ENCODE measurements around the gene UBQLN1.

UBQLN1 gene

DNA sequence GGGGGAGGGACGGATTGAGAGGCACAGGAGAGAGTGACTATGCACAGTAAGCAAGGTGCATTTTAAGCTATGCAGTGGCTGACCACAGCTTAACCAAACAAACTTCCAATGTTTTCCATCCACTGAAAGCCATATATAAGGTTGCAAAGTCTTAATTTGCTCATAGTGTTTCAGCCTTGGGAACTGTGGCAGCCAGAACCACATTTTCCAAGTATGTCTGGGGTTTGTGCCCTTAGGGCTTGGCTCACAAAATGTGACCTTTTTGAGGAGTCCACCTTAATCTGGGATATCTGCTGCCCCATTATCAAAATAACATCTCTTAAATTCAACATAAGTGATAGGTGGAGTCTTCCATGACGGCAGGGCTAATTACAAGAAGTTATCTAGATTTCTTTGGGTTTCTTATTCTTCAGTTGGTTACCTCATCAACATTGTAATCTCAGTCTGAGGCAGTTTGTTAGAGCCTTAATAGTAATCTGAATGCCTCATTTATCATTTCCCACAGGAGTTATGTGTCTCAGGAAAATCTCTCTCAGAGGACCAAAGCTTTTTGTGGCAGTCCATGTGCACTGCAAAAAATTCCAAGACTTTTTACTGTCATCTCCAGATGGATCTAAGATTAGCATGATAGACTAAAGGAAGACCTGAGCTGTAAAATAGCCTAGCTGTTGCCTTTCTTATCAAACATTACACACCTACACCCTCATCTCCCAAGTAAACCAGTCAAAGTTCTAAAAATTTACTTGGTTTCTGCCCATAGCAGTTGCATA is 15.2 kb upstream of the UBQLN1 start:
- TF ChIP-seq EZH2 (IDR thresholded peaks at IDR 0.05; ENCODE audit: borderline replicate concordance, low read length): no peak
- TF ChIP-seq, protein P1, sequence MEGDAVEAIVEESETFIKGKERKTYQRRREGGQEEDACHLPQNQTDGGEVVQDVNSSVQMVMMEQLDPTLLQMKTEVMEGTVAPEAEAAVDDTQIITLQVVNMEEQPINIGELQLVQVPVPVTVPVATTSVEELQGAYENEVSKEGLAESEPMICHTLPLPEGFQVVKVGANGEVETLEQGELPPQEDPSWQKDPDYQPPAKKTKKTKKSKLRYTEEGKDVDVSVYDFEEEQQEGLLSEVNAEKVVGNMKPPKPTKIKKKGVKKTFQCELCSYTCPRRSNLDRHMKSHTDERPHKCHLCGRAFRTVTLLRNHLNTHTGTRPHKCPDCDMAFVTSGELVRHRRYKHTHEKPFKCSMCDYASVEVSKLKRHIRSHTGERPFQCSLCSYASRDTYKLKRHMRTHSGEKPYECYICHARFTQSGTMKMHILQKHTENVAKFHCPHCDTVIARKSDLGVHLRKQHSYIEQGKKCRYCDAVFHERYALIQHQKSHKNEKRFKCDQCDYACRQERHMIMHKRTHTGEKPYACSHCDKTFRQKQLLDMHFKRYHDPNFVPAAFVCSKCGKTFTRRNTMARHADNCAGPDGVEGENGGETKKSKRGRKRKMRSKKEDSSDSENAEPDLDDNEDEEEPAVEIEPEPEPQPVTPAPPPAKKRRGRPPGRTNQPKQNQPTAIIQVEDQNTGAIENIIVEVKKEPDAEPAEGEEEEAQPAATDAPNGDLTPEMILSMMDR (IDR thresholded peaks at IDR 0.05; ENCODE audit: low read length): no peak
- H2AFZ ChIP-seq (ENCODE audit: low read length): no peak overlapping the region
- no peaks in the 10 kb centered on the region for H3K79me2 ChIP-seq (ENCODE audit: insufficient read depth, low read length)
- no peak overlapping the region for H3K4me3 ChIP-seq (ENCODE audit: low read depth, low read length, poor library complexity, severe bottlenecking)
- H3K27me3 ChIP-seq (ENCODE audit: insufficient read depth, low read length): no peaks in the 10 kb centered on the region
- no peaks in the 10 kb centered on the region for H4K20me1 ChIP-seq (ENCODE audit: insufficient read depth, low read length)
- H3K27ac ChIP-seq (ENCODE audit: low read depth, low read length, poor library complexity, severe bottlenecking): no peak overlapping the region
- H3K9me3 ChIP-seq (ENCODE audit: low read length): 0 out of 2 replicates have a peak, but pooled peaks cover 3% of the 10 kb centered on the region
- H3K9me2 ChIP-seq (ENCODE audit: low read depth, low read length): no peaks in the 10 kb centered on the region
- no peak overlapping the region for H3K9ac ChIP-seq (ENCODE audit: low read length)
- no peaks in the 10 kb centered on the region for H3K4me1 ChIP-seq (ENCODE audit: insufficient read depth, low read length, severe bottlenecking)
- H3F3A ChIP-seq (ENCODE audit: insufficient read depth, low read length): no peaks in the 10 kb centered on the region
- no peaks in the 10 kb centered on the region for H3K36me3 ChIP-seq (ENCODE audit: insufficient read depth, low read length)
- H3K4me2 ChIP-seq (ENCODE audit: low read length): no peak overlapping the region

DNA sequence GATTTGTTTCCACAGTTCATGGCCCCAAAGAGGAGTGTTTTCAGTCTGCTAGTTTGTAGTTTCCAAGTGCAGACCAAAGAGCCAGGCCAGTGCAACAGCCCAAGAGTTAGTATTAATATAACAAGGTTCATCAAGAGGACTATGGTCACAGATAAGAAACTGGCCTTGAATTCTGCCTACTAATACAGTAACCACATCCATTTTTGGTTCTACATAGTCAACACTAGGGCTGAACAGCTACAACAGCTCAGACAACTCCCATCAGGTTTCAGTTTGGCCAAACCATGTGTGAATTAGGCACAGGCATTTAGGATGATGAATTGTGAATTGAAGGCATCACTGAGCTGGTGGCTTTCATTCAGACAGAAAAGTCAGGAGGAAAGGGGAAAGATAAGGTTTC is 13.8 kb upstream of the UBQLN1 start:
- H3K36me3 ChIP-seq (ENCODE audit: insufficient read depth, low read length): no peaks in the 10 kb centered on the region
- no peak overlapping the region for H3K27ac ChIP-seq (ENCODE audit: low read depth, low read length, poor library complexity, severe bottlenecking)
- no peaks in the 10 kb centered on the region for H3K4me1 ChIP-seq (ENCODE audit: insufficient read depth, low read length, severe bottlenecking)
- H3K27me3 ChIP-seq (ENCODE audit: insufficient read depth, low read length): no peaks in the 10 kb centered on the region
- no peaks in the 10 kb centered on the region for H3F3A ChIP-seq (ENCODE audit: insufficient read depth, low read length)
- H2AFZ ChIP-seq (ENCODE audit: low read length): no peak overlapping the region
- H3K9me2 ChIP-seq (ENCODE audit: low read depth, low read length): no peaks in the 10 kb centered on the region
- H3K4me3 ChIP-seq (ENCODE audit: low read depth, low read length, poor library complexity, severe bottlenecking): no peak overlapping the region
- 0 out of 2 replicates have a peak, but pooled peaks cover 3% of the 10 kb centered on the region for H3K9me3 ChIP-seq (ENCODE audit: low read length)
- no peak overlapping the region for H3K9ac ChIP-seq (ENCODE audit: low read length)
- TF ChIP-seq, protein P1 (IDR thresholded peaks at IDR 0.05; ENCODE audit: low read length): no peak
- TF ChIP-seq EZH2 (IDR thresholded peaks at IDR 0.05; ENCODE audit: borderline replicate concordance, low read length): no peak
- H3K4me2 ChIP-seq (ENCODE audit: low read length): no peak overlapping the region
- no peaks in the 10 kb centered on the region for H3K79me2 ChIP-seq (ENCODE audit: insufficient read depth, low read length)
- H4K20me1 ChIP-seq (ENCODE audit: insufficient read depth, low read length): no peaks in the 10 kb centered on the region

DNA sequence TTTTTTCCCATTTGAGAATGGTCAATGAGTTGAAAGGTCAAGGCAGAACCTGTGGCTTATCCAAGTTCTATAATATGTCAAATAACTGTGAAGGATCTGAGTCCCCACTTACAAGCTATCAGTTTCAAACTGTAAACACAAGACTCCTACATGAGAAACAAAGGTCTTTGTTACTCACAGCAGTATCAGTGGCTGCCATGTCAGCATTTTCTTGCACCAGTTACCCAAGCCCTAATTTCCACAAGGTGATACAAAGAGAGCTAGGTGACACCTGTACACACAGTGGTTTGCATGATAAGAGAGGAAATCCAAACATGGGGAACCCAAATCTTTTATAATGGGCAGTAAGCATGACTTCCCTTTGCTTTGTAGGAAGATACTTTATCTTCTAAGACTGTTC is 8.0 kb upstream of the UBQLN1 start:
- H3K4me1 ChIP-seq (ENCODE audit: insufficient read depth, low read length, severe bottlenecking): peaks cover 4% of the 10 kb centered on the region
- H3K4me2 ChIP-seq (ENCODE audit: low read length): no peak overlapping the region
- no peaks in the 10 kb centered on the region for H3K9me3 ChIP-seq (ENCODE audit: low read length)
- no peaks in the 10 kb centered on the region for H3F3A ChIP-seq (ENCODE audit: insufficient read depth, low read length)
- H3K27ac ChIP-seq (ENCODE audit: low read depth, low read length, poor library complexity, severe bottlenecking): no peak overlapping the region
- H3K36me3 ChIP-seq (ENCODE audit: insufficient read depth, low read length): no peaks in the 10 kb centered on the region
- H2AFZ ChIP-seq (ENCODE audit: low read length): no peak overlapping the region
- no peaks in the 10 kb centered on the region for H3K9me2 ChIP-seq (ENCODE audit: low read depth, low read length)
- no peak overlapping the region for H3K4me3 ChIP-seq (ENCODE audit: low read depth, low read length, poor library complexity, severe bottlenecking)
- no peaks in the 10 kb centered on the region for H3K27me3 ChIP-seq (ENCODE audit: insufficient read depth, low read length)
- no peak overlapping the region for H3K9ac ChIP-seq (ENCODE audit: low read length)
- TF ChIP-seq, protein P1 (IDR thresholded peaks at IDR 0.05; ENCODE audit: low read length): no peak
- no peak for TF ChIP-seq EZH2 (IDR thresholded peaks at IDR 0.05; ENCODE audit: borderline replicate concordance, low read length)
- no peaks in the 10 kb centered on the region for H4K20me1 ChIP-seq (ENCODE audit: insufficient read depth, low read length)
- H3K79me2 ChIP-seq (ENCODE audit: insufficient read depth, low read length): no peaks in the 10 kb centered on the region
